Osteoblast (primary cell): ENCODE results near the gene ZXDC. TPM values are rescaled to one million over a fixed set of nuclear protein-coding genes. Genes with fewer than 3 reads are reported as not detected.

Experiments used
- DNase-seq: peaks from one replicate; pipeline ENCODE4 v3.0.0; 2011; ENCODE audit warnings: low spot score, mixed read lengths; ENCODE audit not compliant: insufficient read length; ENCODE audit errors: missing footprints
- H2AFZ ChIP-seq: 2 replicates; pipeline ENCODE4 v1.6.0; 2011; ENCODE audit warnings: mild to moderate bottlenecking, low read length
- H3K27ac ChIP-seq: 2 replicates; pipeline ENCODE4 v1.5.1; 2011; ENCODE audit warnings: mild to moderate bottlenecking, low read depth, low read length, moderate library complexity
- H3K27me3 ChIP-seq: 2 replicates; pipeline ENCODE4 v1.6.0; 2012; ENCODE audit warnings: mild to moderate bottlenecking, control low read depth, inconsistent platforms, low read length, moderate library complexity; ENCODE audit not compliant: insufficient read depth
- H3K36me3 ChIP-seq: 2 replicates; pipeline ENCODE4 v1.5.1; 2011; ENCODE audit warnings: mild to moderate bottlenecking, low read length, control low read depth, moderate library complexity; ENCODE audit not compliant: insufficient read depth
- H3K4me1 ChIP-seq: 2 replicates; pipeline ENCODE4 v1.5.1; 2011; ENCODE audit warnings: mild to moderate bottlenecking, low read length, control low read depth, moderate library complexity; ENCODE audit not compliant: insufficient read depth
- H3K4me2 ChIP-seq: 2 replicates; pipeline ENCODE4 v1.6.0; 2011; ENCODE audit warnings: mild to moderate bottlenecking, low read length; ENCODE audit not compliant: insufficient read depth
- H3K4me3 ChIP-seq: fragments of 200-600 bp; sonication (generic); 3 replicates; pipeline ENCODE4 v1.5.1; 2012; ENCODE audit warnings: mild to moderate bottlenecking, low read length, inconsistent platforms; ENCODE audit not compliant: insufficient read depth
- H3K79me2 ChIP-seq: 2 replicates; pipeline ENCODE4 v1.6.0; 2012; ENCODE audit warnings: mild to moderate bottlenecking, low read length, control low read depth, inconsistent platforms; ENCODE audit not compliant: insufficient read depth
- H3K9me3 ChIP-seq: 2 replicates; pipeline ENCODE4 v1.5.1; 2011; ENCODE audit warnings: low read depth, low read length, control low read depth
- H4K20me1 ChIP-seq: 2 replicates; pipeline ENCODE4 v1.6.0; 2012; ENCODE audit warnings: mild to moderate bottlenecking, low read length, control low read depth; ENCODE audit not compliant: insufficient read depth
- total RNA-seq: library from RNA; depleted of rRNA; stranded (reverse); fragments of >200 nt; gene quantifications from 2 replicates; pipeline ENCODE4 v1.2.3, GENCODE V29; 2012
- TF ChIP-seq, protein P1 (sequence below): IDR thresholded peaks from 2 replicates; pipeline ENCODE4 v1.5.1; 2011; ENCODE audit warnings: mild to moderate bottlenecking, low read depth, low read length, moderate library complexity; ENCODE audit errors: extremely low read depth

The ZXDC gene
- total RNA-seq, 1 donor = 27.1 TPM

DNA sequence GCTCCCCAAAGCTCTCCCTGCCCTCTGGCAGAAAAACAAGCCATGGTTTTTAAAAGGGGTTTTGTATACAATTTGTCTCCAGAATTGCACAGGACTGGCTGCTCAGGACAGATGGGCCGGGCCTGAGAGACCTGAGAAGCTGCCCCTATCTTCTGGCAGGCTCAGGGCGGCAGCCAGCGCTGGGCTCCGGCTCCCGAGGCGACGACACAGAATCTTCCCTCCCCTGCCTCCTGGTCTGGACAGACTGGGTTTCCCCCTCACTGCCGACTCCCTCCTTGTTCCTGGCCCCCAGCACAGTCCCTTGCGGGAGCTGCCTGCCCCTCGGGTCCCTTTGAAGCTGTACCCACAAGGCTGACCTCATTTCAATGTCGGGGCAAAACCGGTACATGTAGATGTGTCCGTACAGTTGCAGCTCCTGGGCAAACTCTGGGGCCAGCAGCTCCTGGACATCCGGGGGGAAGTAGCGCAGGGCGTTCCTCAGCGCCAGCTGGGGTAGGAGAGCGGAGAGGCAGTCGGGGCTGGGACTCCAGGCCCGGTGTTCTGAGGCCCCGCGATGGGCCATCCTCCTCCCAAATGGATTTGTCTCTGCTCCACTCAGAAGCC lies 34.7 kb upstream of the ZXDC start:
- Histone ChIP-seq H4K20me1 (no peaks in the 10 kb centered on the region), H3K4me1 (no peaks in the 10 kb centered on the region), H3K36me3 (no peaks in the 10 kb centered on the region), H3K27ac (no peak overlapping the region), H3K27me3 (peaks cover 6% of the 10 kb centered on the region), H3K9me3 (no peaks in the 10 kb centered on the region), H3K4me2 (no peak overlapping the region), H3K4me3 (no peak overlapping the region), H2AFZ (no peak overlapping the region), H3K79me2 (no peaks in the 10 kb centered on the region)
- TF ChIP-seq, protein P1, sequence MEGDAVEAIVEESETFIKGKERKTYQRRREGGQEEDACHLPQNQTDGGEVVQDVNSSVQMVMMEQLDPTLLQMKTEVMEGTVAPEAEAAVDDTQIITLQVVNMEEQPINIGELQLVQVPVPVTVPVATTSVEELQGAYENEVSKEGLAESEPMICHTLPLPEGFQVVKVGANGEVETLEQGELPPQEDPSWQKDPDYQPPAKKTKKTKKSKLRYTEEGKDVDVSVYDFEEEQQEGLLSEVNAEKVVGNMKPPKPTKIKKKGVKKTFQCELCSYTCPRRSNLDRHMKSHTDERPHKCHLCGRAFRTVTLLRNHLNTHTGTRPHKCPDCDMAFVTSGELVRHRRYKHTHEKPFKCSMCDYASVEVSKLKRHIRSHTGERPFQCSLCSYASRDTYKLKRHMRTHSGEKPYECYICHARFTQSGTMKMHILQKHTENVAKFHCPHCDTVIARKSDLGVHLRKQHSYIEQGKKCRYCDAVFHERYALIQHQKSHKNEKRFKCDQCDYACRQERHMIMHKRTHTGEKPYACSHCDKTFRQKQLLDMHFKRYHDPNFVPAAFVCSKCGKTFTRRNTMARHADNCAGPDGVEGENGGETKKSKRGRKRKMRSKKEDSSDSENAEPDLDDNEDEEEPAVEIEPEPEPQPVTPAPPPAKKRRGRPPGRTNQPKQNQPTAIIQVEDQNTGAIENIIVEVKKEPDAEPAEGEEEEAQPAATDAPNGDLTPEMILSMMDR = no peak
- DNase-seq = peak; percentile 66

DNA sequence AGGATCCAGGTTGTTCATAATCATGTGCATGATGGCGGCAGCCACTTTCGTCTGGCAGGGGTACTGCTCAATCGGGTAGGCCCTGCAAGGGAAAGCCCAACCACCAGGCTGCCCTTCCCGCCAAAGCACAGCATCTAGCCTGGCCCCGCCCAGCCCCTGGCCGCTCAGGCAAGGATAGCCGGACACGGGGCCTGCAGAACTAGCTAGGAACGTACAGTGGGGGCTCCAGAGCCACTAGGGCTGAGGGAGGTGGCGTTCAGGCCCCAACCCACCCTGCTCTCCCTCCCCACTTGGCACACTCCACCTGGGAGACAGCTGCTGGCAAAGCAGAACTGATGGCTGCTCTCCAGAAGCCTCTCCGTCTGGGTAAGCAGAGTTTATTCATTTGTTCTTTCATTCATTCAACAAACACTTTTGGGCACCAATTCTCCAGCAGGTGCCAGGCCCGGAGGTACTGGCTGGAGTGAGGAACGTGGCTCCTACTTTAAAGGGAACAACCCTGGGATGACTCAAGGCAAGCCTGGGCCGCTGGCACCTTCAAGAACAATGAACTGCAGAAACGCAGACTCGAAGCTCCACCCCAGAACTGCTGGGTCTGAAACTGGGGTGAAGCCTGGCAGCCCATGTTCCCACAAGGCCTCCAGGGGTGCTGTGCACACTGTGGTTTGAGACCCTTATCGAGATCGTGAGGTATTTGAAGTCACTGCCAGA lies 34.1 kb upstream of the ZXDC start:
- peak; percentile 62 for DNase-seq
- Histone ChIP-seq H3K79me2 (no peaks in the 10 kb centered on the region), H3K27ac (no peak overlapping the region), H2AFZ (no peak overlapping the region), H3K4me2 (no peak overlapping the region), H3K9me3 (no peaks in the 10 kb centered on the region), H3K4me1 (no peaks in the 10 kb centered on the region), H3K36me3 (no peaks in the 10 kb centered on the region), H3K27me3 (peaks cover 9% of the 10 kb centered on the region), H4K20me1 (no peaks in the 10 kb centered on the region), H3K4me3 (no peak overlapping the region)
- TF ChIP-seq, protein P1 = no peak

DNA sequence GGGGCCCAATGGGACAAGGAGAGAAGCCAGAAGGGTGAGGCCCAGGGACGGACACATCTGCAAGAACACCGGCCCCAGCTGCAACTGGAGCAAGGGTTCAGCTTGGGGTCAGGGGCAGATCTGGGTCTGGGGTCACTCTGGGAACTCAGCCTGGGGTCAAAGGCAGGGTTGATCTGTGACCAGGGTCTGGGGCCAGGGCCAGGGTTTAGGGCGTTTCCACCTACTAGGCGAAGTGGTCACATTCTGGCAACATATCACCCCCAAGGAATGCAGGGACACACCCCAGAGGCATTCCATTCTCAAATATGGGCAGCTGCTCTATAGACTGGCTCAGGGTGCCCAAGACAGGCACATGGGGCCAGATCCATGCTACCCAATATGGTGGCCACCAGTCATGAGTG lies 32.9 kb upstream of the ZXDC start:
- Histone ChIP-seq H4K20me1 (no peaks in the 10 kb centered on the region), H3K4me1 (no peaks in the 10 kb centered on the region), H3K79me2 (no peaks in the 10 kb centered on the region), H3K36me3 (no peaks in the 10 kb centered on the region), H3K27ac (no peak overlapping the region), H3K4me2 (no peak overlapping the region), H3K4me3 (no peak overlapping the region), H2AFZ (no peak overlapping the region), H3K27me3 (peaks cover 11% of the 10 kb centered on the region), H3K9me3 (no peaks in the 10 kb centered on the region)
- DNase-seq = no peak
- TF ChIP-seq, protein P1 = no peak

DNA sequence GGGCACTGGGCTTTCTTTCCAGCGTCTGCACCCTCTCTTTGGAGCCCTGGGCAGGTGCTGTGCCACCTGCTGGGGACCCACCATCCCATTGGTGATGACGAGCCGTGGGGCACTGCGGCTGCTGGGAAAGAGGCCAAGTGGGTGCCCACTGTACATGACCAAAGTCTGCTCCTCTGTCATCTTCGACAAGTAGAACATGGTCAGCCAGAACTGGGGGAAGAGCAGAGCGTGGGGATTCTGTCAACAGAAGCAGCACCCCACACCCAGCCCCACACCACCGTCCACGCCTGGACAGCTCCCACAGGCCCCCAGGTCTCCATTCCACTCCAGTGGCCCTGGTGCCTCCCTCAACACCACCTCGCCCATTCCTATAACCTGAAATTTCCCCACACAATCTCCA lies 32.2 kb upstream of the ZXDC start:
- H3K36me3 ChIP-seq = no peaks in the 10 kb centered on the region
- no peak overlapping the region for H2AFZ ChIP-seq
- peaks cover 11% of the 10 kb centered on the region for H3K27me3 ChIP-seq
- H3K4me1 ChIP-seq = no peaks in the 10 kb centered on the region
- no peak overlapping the region for H3K27ac ChIP-seq
- H3K4me2 ChIP-seq = no peak overlapping the region
- no peaks in the 10 kb centered on the region for H4K20me1 ChIP-seq
- TF ChIP-seq, protein P1 = no peak
- H3K4me3 ChIP-seq = no peak overlapping the region
- H3K9me3 ChIP-seq = no peaks in the 10 kb centered on the region
- no peak for DNase-seq
- H3K79me2 ChIP-seq = no peaks in the 10 kb centered on the region
